LNCaP clone FGC (cell line): ENCODE results near the gene UGT1A3.

Experiments used
- DNase-seq: peaks from one replicate; pipeline ENCODE4 v3.0.0-alpha.2; 2011; ENCODE audit warnings: low read depth
- H3K4me3 ChIP-seq: 2 replicates; pipeline ENCODE4 v1.5.1; 2011; ENCODE audit warnings: mild to moderate bottlenecking, low read depth, low read length, control low read depth
- TF ChIP-seq, protein P1 (sequence below): IDR thresholded peaks from 2 replicates; pipeline ENCODE4 v1.5.1; 2012; ENCODE audit warnings: mild to moderate bottlenecking; ENCODE audit not compliant: control insufficient read depth, insufficient read depth; ENCODE audit errors: extremely low read depth

UGT1A3 gene

DNA sequence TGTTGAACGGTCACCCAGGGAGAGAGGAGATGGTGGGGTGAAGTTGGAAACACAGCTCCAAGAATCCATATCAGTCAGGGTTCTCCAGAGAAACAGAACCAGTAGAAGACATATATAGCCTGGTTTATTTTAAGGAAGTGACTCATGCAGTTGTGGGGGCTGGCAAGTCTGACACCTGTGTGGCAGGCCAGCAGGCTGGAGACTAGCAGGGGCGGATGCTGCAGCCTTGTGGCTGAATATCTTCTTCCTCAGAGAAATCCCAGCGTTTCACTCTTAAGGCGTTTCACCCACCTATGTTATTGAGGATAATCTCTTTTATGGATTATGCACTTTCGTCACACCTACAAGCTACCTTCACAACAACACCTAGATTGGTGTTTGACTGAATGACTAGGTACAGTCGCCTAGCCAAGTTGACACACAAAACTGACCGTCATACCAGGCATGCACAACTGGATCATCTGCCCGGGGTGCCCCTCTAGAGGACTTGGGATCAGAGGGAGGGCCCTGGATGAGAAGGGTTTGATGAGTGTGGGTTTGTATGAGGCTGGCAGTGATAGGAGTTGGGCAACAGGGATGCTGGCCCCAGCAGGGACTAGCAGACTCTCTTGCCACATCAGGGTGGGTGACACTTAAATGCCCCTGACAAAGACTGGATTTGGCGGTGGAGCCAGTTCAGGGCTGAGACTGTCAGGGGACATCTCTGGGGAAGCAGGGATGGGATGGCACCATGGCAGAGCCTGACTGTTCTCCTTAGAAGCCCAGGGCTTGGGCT is 72.7 kb downstream of the UGT1A3 start:
- TF ChIP-seq, protein P1, sequence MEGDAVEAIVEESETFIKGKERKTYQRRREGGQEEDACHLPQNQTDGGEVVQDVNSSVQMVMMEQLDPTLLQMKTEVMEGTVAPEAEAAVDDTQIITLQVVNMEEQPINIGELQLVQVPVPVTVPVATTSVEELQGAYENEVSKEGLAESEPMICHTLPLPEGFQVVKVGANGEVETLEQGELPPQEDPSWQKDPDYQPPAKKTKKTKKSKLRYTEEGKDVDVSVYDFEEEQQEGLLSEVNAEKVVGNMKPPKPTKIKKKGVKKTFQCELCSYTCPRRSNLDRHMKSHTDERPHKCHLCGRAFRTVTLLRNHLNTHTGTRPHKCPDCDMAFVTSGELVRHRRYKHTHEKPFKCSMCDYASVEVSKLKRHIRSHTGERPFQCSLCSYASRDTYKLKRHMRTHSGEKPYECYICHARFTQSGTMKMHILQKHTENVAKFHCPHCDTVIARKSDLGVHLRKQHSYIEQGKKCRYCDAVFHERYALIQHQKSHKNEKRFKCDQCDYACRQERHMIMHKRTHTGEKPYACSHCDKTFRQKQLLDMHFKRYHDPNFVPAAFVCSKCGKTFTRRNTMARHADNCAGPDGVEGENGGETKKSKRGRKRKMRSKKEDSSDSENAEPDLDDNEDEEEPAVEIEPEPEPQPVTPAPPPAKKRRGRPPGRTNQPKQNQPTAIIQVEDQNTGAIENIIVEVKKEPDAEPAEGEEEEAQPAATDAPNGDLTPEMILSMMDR: no peak

DNA sequence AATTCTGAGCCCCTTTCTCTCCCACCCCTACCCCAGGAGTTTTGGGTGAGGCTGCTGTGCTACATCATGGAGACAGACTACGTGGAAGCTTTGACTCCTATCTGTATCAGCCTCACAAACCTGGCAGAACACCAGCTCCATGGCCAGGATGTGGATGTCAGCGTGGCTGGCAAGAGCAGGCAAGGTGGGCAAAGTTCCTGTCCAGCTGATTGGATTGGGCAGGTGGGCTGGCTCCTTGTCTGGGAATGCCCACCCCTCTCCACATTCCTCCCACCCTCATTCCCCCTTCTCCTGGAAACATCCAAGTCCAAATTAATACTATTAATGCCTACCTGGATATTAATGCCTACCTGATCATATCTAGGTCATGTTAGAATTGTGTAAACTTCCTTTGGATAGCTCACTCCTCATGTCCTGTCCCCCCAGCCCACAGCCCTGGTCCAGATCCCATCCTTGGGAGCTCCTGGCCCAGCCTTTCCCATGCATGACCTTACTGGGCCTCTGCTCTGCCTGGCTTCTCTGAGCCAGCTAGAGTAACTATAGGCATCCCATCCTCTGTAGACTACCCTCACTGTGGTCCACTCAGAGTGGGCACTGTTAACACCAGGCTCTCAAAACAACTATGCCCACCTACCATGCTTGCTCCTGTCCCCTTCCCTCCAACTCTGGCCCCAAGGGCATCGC is 73.4 kb downstream of the UGT1A3 start:
- no peak overlapping the region for H3K4me3 ChIP-seq
- DNase-seq: no peak
- TF ChIP-seq, protein P1: no peak

More for the DNA sequence above, 72.7 kb downstream of the UGT1A3 start:
- H3K4me3 ChIP-seq: no peak overlapping the region
- DNase-seq: no peak

GRCh38 chr2:233803292-233803911 is 74.6 kb downstream of the UGT1A3 start:
- TF ChIP-seq, protein P1: no peak
- H3K4me3 ChIP-seq: no peak overlapping the region
- DNase-seq: no peak

DNA sequence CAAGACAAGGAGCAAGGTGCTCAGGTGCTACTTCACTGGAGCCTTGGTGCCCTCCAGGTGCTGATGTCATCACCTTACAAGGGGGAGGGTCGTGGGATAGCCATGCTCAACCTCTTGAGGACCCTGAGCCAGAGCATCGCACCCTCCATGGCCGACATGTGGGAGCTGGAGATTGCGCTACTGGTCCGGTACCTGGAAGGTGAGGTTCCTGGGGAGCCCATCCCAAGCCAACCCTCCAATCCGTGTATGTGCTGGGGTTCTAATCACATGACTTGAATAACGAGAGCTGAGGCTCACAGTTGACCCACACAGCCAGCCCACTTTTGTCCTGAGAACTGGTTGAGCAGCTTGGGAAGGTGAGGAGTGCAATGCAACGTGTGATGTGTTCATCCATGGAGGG is 75.2 kb downstream of the UGT1A3 start:
- TF ChIP-seq, protein P1: no peak
- no peak for DNase-seq

DNA sequence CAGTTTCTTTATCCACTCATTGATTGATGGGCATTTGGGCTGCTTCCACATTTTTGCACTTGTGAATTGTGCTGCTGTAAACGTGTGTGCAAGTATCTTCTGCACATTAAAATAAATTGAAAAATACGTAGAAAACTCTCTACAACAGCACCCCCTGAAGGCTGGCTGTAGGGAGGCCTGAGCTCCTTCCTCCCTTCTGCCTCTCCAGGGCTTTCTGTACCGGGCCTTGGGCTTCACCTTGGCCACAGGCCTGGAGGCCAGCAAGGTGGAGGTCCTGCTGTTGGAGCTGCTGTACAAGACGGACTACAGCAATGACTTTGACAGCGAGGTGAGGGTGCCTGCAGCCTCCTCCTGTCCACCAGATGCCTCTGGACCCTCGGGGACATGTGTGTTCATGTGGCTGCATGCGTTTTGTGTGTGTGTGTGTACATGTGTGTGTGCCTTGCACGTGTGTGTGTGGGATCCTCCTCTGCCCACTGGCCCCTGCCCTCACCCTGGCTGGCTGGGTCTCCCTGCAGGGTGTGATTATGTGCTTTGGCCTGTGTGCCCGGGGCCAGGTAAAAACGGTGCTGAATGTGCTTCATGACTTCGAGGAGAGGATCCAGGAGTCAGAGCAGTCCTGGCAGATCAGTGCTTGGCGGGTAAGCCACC is 78.5 kb downstream of the UGT1A3 start:
- TF ChIP-seq, protein P1: no peak
- no peak overlapping the region for H3K4me3 ChIP-seq
- DNase-seq: no peak

More for the DNA sequence above, 75.2 kb downstream of the UGT1A3 start:
- no peak overlapping the region for H3K4me3 ChIP-seq

- no peak overlapping the region for H3K4me3 ChIP-seq
- DNase-seq: no peak
- TF ChIP-seq, protein P1: no peak
These were observed 79.4 kb downstream of the UGT1A3 start for GRCh38 chr2:233807966-233808935.
